ENCODE measurements around the gene EXD3.

- TF ChIP-seq ELK1 (IDR thresholded peaks at IDR 0.05; ENCODE audit: low read depth, low read length) (no peak), RFX5 (IDR thresholded peaks at IDR 0.05) (no peak), POLR2A (IDR thresholded peaks at IDR 0.05; ENCODE audit: low read length) (no peak)
Observed at GRCh38 chr9:137427454-137428310, 4.7 kb upstream of the EXD3 start.
